Measurements from ENCODE around the gene PABPN1.

PABPN1 gene, protein sequence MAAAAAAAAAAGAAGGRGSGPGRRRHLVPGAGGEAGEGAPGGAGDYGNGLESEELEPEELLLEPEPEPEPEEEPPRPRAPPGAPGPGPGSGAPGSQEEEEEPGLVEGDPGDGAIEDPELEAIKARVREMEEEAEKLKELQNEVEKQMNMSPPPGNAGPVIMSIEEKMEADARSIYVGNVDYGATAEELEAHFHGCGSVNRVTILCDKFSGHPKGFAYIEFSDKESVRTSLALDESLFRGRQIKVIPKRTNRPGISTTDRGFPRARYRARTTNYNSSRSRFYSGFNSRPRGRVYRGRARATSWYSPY

DNA sequence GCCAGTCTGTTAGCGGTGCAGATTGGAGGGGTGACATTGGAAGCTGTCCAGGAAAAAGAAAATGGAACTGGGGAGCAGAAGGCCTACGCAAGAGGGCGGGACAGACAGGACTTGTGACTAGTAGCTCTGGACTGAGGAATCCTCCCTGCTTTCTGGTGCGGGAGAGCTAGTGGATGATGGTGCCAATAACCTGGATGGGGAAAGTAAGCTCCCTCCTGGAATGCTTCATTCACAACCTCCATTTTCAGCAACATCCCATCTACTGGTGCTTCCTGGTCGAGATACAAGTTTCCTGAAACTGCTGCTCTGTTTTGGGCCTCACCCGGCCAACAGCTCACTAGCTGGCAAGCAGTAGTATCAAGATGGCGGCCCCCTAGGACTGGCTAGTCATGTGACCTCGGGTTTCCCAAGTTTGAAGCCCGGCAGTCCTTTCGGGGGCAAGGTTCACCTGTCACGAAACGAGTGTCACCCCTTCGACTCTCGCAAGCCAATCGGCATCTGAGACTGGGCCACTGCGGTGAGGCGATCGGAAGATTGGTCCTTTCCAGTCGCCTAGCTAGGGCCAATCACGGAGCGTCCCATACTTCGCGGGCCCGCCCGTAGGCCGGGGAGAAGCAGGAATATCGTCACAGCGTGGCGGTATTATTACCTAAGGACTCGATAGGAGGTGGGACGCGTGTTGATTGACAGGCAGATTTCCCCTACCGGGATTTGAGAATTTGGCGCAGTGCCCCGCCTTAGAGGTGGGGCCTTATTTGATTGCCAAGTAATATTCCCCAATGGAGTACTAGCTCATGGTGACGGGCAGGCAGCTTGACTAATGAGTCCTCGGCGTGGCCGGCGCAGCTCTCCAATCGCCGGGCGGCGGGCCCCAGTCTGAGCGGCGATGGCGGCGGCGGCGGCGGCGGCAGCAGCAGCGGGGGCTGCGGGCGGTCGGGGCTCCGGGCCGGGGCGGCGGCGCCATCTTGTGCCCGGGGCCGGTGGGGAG is at the start of gene PABPN1:
PABPN1 (plus strand) TSS at position 874 of the 988 bp plus-strand sequence; CDS start at position 887, 13 bp downstream.
- DNase-seq = peak; percentile 99

DNA sequence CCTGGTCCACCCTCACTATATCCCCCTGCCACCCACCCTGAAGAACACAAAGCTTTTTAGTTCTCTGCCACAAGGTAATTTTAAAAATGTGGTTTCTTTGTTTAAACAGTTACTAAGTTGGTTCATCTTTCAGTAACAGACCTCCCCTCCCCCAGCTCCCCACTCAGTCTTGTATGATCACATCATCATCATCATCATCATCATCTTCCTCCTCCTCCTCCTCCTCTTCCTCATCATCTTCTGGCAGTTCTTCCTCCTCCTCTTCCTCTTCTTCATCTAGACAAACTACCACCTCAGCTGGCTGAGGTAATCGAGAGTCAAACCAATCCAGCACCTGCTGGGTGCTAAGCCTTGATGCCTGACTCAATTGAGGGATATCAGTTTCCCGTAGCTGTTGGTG is 45.8 kb upstream of the PABPN1 start:
- DNase-seq = no peak

DNA sequence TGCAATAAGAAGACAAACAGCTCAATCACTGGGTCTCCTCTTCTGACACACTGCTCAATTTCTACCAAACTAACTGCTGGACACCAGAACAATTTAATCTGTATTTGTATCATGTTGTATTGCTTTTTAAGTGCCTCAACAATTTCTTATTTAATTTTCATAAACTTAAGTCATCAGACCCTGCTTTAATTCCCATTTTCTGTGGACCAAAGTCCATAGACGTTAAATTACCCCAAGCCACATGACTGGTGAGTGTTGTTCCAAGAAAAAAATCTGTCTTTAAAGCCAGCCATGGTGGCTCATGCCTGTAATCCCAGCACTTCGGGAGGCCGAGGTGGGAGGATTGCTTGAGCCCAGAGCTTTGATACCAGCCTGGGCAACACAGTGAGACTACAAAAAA is 44.1 kb upstream of the PABPN1 start:
- DNase-seq = no peak

DNA sequence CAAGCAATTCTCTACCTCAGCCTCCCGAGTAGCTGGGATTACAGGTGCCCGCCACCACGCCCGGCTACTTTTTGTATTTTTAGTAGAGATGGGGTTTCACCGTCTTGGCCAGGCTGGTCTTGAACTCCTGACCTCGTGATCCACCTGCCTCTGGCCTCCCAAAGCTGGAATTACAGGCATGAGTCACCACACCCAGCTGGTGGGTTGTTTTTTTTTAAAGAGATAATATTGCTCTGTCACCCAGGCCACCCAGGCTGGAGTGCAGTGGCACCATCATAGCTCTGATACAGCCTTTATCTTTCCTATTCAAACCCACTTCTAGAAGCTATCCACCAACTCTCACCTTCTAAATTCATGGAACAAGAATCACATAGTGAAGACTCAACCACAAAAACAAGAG is 43.3 kb upstream of the PABPN1 start:
- peak; percentile 6 for DNase-seq

DNA sequence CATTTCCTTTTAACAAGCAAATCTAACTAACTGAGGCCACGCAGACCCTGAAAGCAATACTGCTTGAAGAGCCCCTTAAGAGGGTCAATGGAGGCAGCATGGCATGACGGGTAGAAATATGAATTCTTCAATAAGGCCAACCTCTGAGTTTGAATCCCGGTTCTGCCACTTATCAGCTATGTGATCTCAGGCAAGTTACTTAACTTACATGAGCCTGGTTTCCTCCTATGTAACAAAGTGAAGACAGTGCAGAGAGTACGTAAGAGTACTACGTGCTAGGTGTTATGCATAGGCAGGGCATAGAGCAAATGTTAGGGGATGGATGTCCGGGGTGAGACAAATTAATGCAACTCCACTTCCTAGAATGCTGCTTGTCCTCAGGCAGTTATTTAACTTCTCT is 40.0 kb upstream of the PABPN1 start:
- no peak for DNase-seq

DNA sequence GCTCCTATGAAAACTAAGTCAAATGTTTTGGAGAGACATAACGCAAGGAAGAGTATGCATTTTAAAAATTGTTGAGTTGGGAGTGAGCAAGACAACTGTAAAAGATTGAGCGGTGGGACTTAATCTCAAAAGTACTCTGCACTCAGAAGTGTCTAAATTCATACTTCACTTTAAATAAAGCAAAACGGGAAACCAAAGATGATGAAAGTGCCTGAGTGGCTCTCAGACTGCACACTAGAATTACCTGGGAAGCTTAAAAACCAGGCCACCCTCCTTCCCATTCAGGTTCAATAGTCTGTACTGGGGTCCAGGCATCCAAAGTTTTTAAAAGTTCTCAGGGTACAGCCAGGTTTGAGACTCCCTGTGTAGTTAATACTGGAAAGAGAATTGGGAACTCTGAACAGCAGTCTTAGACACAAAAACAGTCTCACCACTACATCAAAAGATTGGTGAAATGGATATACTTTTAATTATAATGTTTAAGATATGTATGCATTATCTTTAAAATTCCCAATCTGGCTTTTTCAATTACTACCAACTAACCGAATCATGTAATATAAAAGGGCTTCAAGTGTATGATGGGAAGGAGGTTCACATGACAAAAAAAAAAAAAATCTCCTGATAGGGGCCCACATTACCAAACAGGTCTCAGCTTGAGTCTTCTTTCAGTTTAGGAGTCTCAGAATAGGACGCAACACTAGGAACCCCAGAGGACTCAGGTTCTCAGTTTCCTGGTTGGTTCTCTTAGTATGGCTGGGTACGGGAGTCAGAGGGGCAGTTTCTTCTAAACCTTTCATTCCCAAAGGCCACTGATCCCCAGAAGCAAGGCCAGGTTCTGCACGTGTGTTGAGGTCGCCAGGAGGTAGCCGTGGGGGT is 36.4 kb upstream of the PABPN1 start:
- DNase-seq = peak; percentile 27

DNA sequence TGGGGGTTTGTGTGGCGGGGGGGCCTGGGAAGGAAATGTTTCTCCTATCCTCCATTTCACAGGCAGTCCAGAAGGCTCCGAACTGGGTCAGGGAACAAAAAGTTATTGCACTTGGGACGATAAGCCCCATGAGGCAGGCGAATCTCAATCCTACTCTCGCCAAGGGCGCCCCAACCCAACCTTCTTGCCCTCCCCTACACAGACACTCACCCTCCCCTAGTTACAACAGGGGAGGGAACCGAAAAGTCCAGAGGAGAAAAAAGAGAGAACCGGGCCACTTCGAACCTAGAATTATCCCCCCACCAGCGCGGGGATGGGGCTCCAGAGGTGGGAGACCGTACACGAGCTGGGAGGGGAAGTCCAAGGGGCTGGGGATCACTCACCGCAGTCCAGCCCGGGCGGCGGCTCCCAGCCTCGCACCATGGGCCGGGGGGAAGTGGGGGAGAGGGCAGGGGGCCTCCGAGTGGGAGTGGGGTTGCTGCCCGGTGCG is 35.7 kb upstream of the PABPN1 start:
- DNase-seq = no peak

DNA sequence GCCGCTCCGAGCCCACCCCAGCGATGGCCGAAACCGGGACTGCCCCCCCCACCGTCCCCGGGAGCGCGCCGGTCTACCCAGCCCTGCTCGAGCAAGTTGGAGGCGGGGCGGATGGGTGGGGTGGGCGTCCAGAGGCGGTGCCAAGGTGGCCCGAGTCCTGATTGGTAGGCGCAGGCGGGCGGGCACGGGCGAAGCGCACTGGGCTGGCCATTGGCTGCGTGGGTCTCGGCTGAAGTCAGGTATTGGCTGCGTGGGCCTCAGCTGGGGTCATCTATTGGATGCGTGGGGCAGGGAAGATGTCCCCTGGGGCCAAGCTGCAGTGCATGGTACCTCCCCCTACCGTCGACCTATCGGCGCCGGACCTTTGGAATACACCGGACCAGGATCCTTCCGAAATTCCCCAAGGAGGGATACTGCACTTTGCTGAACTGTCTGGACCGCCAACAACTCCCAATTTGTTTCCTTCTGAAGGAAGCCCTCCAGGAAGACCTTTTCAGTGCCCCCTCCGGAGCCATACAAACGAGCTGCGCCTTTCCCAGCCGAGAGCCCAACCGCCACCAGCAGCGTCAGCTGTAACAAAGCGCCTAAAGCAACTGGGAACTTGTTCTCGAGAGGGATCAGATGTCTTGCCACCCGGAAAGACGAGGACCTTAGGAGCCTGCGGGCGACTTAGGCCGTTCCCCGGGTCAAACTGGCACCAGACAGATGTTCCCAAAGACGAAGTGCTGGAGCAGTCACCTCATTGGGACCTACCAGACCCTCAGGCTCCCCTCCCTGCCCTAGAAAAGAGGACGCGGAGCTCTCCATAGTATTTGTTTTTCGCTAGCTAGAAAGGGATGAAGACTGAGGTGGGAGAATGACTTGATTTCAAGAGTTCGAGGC is 35.0 kb upstream of the PABPN1 start, which contains the start of gene HOMEZ:
HOMEZ (minus strand) TSS at position 113 of the 882 bp plus-strand sequence. CDS start 180 bp downstream, outside the sequence.
- DNase-seq = peak; percentile 97

DNA sequence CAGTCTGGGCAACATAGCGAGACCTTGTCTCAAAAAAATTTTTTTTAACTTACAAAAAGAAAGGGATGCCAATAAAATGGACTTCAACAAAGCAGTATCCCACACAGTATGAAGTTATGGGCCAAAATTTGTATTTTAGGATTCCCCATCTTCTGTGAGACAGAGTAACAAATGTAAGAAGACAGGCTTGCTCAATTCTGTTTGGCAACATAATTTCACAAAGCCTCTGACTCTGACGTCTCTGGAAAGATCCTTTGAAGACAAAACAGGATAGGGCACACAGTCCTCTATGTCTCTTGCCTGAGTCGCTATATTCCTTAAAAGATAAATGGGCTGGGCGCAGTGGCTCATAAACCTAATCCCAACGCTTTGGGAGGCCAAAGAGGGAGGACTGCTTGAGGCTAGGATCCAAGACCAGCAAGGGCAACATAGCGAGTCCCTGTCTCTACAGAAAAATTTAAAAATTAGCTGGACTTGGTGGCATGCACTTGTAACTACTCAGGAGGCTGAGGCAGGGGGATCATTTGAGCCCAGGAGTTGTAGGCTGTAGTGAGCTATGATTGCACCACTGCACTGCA is 34.3 kb upstream of the PABPN1 start:
- no peak for DNase-seq

DNA sequence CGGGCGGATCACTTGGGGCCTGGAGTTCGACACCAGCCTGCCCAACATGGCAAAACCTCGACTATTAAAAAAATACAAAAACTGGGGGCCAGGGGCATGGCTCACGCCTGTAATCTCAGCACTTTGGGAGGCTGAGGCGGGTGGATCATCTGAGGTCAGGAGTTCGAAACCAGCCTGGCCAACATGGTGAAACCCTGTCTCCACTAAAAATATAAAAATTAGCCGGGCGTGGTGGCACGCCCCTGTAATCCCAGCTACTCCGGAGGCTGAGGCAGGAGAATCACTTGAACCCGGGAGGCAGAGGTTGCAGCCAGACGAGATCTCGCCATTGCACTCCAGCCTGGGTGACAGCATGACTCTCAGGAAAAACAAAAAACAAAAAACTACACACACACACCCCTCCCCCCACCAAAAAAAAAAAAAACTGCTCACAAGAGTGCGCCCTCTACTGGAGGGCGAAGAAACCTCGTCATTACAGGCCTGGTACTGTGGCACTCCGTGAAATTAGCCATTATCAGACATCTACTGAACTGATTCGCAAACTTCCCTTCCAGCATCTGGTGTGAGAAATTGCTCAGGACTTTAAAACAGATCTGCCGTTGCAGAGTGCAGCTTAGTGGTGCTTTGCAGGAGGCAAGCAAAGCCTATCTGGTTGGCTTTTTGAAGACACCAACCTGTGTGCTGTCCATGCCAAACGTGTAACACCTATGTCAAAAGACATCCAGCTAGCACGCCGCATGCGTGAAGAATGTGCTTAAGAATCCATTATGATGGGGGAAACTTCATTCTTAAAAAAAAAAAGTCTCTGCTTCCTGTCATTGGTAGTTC is 26.3 kb upstream of the PABPN1 start:
- peak; percentile 82 for DNase-seq

DNA sequence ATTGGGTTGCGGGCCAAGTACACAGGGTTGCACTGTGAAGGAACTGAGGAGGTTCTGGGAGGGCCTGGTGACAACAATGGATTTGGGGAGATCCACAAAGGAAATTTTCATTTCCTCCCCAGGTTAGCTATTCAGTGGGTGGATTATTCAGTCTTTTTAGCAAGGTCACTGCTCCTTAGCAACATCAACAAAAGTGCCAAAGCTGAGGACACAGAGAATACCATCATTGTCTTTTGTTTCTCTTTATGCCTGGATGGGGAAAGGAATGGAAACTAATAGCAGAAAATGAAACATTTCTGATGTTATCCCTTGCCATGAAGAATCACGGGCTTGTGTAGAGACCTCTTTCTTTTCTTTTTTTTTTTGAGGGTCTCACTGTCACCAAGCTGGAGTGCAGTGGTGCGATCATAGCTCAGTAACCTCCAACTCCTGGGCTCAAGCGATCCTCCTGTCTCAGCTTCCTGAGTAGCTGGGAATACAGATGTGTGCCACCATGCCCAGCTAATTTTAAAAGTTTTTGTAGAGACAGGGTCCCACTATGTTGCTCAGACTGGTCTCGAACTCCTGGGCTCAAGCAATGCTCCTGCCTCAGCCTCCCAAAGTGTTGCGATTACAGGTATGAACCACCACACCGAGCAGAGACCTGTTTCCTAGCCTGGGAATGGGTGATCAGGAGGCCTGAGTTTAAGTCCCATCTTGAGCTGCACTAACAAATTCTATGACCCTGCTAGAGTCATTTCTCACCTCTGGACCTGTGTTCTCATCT is 25.1 kb upstream of the PABPN1 start:
- DNase-seq = no peak

DNA sequence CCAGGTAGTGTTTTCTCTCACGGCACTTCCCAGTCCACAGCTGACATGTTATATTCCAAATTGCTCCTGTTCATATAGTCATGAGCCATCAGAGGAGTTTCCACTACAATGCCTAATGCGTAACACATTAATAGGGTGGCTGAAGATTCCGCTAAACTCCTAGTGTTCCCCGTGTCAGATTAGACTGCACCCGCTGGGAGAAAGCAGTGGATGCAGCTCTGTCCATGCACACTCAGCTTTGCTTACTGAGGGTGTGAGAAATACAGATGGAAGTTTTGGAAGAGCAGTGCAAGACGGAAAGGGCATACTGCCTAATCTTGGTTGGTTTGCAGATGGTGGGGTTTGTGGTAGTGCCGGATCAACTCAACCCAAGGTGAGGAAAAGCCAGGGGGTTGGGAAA is 24.2 kb upstream of the PABPN1 start:
- DNase-seq = no peak

DNA sequence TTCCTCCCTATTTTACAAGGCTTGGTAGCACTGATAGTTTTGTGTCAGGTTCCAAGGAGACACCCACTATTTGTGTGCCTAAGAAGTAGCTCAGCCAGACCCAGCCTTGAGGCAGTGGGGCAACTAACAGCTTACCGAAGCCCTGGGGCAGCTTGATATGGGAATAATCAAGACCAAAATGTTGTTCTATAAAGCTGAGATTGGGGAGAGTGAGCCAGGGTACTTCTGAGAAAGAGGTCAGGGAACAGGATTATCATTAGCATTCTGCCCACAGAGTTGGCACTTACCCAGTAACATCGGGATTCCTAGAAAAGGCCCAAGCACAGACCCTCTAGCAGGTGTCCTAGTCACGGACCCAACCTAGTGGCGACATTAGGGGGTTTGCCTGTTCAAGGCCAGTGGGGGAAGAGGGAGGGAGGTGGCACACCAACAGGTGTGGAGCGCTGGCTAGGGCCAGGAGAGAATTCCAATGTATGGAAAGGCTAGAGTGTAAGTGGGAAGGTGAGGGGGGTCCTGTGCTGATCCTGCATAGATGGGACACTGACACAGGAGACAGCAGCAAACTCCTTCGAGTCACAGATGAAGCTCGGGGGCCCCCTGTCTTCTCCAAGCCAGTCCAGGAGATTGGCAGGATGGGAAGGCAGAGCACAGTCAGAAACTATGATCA is 23.5 kb upstream of the PABPN1 start:
- no peak for DNase-seq

DNA sequence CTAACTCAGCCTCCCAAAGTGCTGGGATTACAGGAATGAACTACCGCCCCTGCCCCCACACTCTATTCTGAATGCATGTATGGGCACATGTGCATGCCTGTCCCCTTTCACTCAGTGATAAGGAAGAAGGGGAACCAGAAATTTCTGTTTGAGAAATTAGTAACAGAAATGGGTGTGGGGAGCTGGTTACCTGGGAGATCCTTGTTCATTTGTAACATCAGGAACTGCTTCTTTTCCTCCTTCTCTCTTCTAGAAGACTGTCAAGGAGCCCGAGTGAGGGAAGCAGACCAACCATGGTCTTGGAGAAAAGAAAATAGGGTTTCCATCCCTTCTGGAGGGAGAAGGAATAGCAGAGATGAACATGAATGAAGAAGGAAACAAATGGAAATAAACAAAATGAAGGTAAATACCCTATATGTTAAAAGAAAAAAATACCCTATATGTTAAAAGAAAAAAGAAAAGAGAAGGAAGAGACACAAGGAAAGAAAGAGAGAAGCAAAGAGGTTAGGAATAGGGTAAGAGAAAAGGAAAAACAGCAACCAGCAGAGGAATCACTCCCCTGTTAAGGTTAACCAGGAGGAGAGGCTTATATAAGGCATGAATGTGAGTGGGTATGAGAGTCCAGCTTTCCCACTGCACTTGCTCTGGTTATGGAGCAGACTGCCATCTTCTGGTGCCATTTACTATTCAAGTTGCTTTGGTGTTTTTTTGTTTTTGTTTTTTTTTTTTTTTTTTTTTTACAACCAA is 21.9 kb upstream of the PABPN1 start:
- DNase-seq = peak; percentile 54

DNA sequence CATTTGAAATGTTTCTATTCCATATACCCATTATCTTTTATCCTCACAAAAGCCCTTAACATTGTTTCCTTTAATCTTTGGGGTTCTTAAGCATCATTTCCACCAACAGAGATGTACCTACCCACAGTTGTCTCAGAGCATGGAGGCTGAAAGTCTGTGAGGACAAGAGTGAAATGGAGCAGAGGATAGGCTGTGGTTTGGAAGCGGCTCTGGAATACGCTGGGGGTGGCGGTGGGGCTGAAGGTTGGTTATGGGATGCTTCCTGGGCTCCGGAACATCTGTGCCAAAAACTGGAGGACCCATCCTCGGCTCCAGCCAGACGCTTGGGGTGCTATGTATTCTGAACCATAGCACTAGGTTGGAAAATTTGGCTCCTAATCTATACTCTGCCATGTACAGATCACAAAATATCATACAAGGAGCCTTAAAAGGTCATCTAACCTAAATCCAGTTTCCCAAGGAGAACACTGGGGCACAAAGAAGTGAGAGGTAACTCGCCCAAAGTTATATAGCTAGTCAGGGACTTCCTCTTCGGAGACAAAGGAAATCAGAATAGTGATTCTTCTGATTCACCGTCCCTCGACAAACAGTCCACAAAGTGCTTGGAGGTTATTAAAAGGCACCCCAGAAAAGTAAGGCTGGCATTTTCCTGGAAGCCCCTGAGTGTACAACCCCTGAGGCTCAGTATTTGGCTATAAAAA is 21.1 kb upstream of the PABPN1 start:
- no peak for DNase-seq

DNA sequence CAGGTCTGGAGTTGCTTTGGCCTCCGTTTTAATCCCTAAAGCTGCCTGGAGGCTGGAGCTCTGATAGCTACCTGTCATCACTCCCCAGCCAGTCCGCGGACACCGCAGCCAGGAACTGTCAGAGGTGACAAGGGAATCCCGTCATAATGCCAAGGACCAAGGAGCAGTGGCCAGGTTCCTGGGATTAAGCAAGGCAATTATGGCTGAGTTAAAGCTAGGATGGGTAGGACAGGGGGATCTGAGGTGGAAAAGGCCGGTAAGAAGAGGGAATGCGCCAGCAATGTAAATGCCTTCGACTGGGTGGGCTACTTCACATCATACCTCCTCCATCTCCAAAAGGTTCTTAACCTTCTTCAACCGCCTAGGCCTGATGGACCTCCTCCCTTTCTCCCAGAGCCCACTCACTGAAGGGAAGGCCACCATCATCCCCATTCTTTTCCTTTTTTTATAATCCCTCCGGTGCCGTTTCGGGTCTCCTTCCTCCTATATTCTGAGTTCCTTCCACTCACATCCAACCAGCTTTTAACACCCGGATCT is 20.5 kb upstream of the PABPN1 start:
- peak; percentile 43 for DNase-seq

Data from DMS53 (cell line).